Right hindlimb (tissue), 1 donor: Measurements from ENCODE around the gene MAGI2.

Source experiments
- DNase-seq: peaks from one replicate; pipeline ENCODE4 v3.0.0-alpha.2; 2018

Gene MAGI2

DNA sequence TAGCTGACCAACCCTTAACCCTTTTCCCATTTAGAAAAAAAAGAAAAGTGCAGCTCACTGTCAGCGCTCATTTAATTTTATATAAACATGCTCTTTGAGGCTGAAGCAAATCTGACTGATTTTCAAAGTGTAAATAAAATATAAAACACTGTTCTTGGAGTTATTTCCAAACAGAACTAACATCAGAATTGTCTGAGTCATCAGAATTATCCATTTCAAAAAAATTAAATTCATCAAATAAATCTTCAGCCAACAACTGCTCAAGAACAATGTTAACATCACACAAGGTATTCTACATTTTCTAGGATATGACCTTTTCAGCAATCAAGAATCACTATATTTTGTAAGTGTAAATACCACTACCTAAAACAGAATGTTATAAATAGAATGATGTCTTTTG is 93.6 kb downstream of the MAGI2 start:
- no peak for DNase-seq

DNA sequence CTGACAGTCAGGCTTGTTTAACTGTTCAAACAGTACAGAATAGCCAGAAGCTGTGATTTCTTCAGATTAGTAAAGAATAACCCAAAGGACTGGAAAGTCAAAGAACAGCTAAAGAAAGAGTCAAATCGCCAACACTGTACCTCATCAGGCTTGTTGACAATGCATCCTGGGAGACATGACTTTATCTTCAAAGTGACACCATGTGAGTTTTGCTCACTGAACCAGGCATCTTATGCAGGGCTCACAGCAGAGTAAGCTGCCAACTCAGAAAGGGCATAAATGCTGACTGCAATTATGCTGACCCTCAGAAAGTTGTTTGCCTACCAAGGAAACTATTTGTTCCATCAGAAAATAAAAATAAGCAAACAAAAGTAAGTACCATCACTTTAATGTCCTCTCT is 96.4 kb downstream of the MAGI2 start:
- no peak for DNase-seq

DNA sequence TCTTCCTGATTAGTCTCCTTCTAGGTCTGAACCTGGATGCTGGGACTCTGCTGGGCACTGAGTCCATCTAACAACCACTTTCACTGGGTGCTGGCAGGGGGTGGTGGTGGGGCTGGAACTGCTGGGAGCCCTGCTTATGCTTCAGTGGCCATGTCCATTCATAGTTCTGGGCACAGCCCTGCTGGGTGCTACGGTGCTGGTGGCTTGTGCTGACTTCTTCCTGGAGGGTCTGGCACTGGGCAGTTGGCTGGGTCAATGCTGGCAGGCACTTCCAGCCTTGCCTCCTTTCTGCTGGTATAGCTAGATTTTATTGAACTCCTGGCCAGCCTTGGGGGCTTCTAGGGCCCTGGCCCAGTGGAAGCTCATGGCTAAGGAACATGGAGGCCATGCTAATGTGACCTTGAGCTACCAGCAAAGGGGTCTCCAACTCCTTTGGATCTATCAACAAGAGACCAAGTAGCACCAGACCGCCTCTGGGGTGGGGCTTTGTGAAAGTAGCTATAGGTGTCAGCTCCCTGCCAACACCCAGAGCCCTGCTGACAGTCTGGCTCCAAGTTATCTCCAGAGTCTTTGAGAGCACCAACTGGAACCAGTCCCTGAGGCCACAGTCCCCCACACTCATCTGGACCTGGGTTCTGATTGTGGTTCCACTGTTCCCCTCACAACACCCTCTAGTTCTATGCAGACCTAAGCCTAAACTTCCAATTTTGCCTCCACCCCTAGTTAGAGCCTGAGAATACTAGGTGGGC is 99.6 kb downstream of the MAGI2 start:
- no peak for DNase-seq

DNA sequence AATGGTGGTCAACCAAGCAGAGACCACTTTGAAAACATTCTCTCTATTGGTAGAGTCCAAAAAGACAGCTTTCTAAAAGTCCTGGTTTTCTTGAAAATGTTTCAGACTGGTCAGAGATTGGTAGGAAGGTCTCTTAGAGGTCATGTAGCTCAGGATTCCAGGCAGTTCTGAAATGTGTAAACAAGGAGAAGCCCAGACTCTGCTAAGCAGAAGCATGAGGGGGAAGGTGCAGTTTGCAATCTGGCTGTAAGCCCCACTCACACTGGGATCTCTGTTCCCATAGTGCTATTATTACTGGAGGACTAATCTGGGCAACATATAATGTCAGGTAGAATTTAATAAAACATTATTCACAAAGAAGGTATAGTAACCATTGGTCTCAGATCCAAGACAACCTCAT is 101.1 kb downstream of the MAGI2 start:
- DNase-seq = no peak

DNA sequence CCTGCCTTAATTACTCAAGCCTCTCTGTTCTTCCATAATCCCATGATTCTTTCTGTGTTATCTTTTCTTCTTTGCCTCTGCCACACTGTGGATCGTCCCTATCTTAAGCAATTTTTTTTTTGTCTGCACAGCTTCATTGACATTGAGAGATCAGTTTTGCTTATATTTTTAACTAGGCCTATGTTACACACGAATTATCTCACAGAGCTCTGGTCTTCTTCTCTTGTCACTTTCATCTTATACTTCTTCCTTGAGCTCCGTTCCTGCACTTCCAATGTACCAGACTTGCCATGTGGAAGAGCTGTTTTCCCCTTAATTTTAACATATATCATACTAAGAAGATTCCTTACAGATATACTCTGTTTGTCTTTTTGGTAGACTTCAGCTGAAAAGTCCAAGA is 106.1 kb downstream of the MAGI2 start:
- DNase-seq = no peak

DNA sequence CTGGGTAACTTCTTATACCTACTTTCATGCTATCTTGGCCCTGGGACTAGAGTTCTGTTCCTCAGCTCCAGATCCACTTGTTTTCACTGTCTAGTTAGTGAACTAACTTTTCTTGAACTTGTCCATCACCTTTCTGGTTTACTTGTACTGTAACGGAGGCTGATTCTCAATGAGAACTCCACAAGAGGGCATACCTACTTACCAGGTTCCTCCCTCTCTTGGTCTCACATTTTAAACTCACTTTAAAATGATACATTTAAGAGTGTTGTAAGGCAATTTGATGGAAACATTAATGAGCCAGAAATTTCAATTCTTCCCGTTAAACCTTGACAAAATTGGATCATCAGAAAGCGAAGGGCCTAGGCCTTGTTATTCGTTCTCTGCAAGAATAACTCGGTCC is 111.6 kb downstream of the MAGI2 start:
- no peak for DNase-seq

DNA sequence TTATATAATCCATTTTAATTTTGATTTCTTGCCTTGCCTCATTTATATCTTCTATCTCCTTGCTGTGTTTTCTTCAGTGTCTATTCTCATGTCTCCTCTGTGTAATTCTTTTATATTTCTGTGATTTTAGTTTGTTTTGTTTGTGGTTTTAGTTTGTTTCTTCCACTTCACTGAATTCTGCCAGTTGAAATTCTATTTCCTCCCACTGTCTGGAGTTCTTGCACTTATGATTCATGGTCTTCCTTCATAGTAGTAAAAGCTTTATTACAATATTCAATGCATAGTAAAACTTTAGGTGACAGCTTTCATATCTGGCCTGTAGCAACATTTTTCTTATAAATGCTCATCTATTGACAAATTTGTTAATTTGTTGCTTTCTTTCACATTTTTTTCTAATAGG is 113.3 kb downstream of the MAGI2 start:
- no peak for DNase-seq

DNA sequence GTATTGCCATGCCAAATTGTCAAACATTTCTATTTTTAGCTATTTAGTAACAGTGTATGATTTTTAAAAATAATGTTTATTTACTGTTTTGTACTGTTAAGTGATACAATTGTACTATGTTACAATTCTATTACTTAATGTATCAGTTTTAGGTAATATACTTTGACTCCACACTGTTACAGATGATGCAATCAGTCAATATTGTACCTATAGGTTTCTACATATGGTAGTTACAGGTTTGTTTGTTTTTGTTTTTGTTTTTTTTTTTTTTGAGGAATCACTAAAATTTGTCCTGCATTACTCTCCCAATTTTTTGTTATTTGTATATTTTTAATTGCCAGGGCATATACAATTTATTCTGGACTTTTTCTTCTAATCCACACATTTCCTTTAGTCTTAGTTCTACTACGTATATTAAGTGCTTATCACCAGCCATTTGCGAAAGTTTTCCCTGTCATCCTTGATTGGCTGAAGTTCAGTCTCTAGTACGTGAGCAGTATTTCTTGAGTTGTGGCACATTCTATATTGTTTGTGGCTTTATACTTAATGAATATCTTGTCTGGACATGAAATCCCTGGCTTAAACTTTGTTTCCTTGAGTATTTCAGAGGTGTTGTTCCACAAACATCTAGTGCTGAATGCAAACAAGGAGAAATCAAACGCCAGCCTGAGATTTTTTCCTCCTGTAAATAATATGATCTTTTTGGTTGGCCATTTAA is 114.1 kb downstream of the MAGI2 start:
- DNase-seq = no peak

DNA sequence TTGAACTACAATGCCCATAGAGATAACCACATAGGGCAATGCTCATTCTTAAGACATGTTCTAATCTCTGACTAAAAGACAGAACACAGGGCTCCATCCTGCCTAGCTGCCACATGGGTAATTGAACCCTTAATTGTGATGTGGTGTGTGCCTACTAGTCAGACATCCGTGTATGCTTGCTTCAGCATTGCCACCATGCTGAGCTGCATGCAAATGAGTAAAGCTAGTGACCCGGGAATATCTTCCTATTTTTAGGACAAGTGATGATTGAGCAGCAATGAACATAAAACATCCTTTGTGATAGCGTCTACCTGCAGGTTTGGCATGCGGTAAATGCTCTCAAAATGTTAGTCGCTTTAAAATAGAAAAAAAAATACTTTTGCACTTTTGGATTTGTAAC is 115.8 kb downstream of the MAGI2 start:
- DNase-seq = no peak

DNA sequence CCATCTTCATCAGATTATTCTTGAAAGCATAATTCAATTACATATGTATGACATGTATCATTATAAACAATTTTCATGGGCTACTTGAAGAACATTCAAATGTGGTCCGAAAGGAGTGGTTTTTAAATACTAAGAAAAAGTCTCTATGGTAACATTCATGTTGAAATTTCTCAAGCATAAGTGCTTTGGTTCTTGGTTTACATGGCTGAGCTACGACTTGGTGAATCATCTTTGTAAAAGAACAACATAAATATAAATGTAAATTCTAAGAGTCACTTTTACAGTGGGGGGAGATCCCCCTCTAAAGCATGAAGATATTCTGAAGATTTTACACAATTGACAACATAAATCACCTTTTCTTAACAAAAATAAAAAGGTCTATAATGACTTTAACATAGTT is 118.6 kb downstream of the MAGI2 start:
- DNase-seq = no peak

DNA sequence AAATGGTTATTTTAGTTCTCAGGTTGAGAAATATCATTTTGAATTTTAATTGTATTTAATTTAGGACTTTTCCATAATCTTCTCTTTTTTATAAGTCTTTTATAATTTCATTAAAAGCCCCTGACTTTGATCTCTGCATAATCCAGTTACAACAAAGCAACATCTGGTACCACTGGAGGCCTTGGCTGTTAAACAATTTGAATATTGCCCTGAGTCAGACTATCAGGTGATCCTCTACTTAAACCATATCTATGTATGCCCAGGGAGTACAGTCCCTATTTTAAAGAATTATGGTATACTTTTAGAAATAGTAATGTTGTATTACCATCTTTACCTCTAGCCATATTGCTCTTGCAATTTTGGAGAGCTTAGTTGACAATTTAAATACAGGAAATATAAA is 119.1 kb downstream of the MAGI2 start:
- DNase-seq = no peak

DNA sequence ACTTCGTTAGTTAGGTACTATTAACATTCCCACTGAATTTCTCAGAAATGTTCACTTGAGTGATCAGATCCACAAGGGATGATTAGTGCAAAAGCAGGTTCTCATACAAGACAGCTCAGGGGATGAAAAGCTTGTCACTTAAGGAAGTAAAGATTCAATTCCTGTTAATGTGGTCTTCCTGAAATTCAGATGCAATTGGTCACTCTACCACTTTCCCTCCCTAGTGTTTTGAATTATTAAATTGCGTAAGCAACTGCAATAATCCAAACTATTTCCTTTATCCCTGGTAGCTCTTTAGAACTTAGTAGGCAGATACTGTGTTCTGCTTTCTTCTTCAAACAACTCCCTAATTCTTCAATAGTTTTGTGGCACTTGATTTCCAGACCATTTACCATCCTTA is 121.4 kb downstream of the MAGI2 start:
- DNase-seq = no peak

DNA sequence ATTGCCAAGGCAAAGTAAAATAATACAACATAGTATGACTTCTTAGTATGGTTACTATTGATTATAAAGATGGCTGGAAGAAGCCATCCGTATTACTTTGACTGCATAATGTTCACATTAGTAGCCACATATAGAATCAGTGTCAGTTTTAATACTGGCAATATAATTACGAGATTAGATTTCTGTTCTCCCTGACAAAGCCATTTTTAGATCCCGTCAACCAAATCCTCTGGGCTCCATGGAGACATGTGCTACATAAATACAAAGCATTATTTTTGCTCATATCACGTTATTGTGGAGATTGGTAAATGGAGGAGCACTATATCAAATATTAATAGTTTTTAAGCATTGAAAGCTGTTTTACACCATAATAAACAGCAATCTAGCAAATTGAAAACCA is 124.0 kb downstream of the MAGI2 start:
- DNase-seq = no peak

DNA sequence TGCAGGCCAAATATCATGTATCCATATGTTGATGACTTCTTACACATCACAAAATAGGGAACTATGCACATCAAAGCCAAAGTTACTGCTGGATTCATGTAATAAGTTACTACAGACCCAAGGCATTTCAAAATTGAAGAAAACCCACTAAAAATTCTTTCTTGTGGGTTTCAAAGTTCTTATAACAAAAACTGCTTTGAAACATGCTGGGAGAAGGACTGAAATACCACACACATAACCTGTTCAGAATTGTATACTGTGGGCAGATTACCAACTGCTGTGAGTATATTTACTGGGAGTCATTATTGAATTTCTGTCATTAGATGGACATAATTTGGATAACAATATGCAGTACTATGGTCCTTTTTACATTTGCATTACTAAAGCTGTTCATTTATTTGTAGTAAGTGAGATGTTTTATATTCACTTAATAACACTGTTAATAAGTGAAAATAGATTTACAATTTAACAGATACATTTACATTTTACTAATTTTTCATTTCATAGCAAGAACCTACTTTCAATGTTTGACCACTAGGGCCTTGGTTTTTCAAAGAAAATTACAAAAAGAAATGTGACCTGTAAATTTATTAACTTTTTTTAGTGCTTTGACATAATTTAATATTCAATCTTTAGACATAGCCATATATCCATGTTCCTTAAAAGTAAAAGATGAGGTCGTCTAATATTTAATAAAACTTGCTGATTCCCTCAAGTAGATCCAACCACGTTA is 132.6 kb downstream of the MAGI2 start:
- DNase-seq = no peak

DNA sequence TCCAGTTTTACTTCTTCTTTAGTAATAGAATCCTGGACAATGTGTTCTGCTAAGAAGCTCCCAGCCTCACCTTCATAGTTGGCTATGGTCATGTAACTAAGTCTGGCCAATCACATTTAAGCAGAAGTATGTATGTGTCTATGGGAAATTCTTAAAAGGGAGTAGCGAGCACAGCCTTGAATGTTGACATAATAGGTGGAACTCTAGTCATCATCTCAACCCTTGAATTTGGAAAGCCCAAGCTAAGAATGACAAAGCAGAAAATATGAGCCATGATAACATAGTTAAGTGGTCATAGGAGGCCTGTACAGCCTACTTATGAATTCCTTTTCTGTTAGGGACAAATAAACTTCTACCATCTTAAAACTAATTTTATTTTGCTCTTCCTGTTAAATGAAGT is 134.1 kb downstream of the MAGI2 start:
- no peak for DNase-seq

DNA sequence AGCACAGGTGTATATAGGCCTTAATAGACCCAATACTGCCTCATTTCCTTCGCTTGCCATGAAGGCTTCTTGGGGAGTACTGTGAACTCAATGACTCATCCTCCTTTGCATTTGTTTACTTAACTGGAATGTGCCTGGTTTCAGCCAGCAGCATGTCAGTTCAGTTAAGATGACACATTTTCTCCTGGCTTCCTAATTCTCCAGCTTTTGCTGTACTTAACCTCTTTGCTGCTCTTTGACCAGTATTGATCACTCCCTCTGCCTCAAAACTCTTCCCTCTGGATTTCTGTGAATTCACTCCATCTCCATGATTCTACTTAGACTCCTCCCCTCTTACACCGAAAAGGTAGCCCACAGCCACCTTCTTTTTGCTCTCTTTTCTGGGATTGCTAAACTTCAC is 135.7 kb downstream of the MAGI2 start:
- DNase-seq = no peak

DNA sequence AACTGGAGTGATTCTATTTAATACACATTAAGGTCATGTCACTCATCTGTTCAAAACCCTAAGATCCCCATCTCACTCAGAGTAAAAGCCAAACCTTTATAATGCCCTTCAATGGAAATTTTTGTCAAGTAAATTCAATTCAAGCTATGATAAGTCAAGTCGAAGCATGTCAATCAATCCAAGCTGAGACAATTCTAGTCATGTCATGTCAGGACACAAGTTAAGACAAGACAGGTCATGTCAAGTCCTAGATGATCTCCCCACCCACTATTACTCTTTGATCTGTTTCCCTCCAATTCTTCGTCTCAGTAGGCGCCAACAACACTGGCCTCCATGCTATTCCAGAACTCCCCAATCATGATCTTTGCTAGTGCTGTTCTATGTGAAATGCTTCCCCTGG is 141.4 kb downstream of the MAGI2 start:
- DNase-seq = no peak

DNA sequence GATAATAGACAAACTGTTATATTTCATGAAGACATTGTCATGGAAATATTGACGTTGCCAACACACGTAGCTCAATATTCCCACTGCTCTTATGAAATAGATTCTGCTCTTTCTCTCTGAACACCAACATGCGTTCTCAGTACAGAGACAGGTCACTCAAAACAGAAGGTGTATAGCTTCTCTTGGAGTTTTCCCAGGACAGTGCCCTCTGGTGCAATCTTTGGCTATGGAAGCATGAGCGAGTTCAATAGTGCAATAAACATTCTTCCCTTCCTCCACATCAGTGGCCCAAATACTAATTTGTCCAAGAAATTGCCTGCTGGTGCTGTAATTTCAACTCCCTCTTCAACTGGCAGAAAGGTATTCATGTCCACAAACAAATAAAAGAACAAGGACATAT is 145.3 kb downstream of the MAGI2 start:
- no peak for DNase-seq

DNA sequence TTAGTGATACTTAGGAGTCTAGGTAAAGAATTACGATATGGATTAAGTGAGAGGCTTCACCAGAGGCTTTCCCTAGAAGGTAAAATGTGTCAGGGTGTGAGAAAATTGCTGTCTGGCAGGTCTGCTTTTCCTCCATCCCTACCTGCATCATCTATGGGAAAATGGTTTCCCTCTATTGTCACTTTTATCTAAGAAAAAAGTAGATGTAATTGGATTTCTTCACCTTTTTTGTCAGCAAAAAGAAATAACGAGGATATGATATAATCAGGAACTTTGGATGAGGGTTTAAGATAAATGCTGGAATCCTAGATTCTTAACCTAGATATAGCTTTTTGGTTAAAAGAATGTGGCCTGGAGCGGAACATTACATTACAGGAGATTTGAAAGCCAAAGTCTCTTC is 146.1 kb downstream of the MAGI2 start:
- DNase-seq = no peak

DNA sequence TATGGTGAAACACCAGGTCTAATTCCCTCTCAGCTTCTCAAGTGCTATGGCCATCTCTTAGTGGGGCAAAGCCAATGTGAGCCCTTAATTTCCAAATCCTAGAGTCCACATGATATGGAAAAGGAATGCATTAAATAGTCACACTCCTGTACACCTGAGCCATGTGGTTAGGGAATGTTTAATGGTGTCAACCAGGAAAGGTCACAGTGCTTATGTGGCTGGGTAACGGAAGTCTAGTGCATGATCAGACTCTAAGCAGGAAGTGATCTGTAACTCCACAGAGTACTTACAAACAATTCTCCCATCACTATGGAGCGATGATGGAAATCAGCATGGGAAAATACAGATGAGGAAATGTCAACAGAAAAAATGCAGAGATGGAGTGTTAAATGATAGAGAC is 148.8 kb downstream of the MAGI2 start:
- no peak for DNase-seq

DNA sequence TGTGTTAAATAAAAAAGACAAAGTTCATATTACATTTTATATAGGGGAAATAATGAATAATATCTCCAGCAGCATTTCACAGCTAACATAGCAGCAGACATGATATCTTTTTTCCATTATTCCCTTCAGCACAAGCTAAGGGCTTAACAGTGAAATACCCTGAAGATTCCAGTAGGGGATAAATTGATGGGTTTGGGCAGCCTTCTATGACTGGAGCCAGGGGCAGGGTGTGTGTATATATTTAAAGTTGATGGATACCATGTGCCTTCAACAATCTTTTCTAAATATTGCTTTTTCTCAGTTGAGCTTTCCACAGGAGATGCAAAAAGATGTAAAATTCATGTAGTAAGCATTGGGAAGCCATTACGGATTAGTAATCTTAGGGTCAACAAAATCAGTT is 151.2 kb downstream of the MAGI2 start:
- no peak for DNase-seq

DNA sequence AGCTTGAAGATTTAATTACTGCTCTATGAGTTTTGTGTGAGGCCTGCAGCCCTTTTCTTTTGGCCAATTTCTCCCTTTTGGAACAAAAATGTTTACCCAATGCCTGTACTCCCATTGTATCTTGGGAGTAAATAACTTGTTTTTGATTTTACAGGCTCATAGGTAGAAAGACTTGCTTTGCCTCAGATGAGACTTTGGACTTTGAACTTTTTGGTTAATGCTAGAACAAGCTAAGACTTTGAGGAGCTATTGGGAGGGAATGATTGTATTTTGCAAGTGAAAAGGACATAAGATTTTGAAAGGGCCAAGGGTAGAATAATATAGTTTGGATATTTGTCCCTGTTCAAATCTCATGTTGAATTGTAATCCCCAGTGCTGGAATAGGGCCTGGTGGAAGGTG is 152.0 kb downstream of the MAGI2 start:
- DNase-seq = no peak

DNA sequence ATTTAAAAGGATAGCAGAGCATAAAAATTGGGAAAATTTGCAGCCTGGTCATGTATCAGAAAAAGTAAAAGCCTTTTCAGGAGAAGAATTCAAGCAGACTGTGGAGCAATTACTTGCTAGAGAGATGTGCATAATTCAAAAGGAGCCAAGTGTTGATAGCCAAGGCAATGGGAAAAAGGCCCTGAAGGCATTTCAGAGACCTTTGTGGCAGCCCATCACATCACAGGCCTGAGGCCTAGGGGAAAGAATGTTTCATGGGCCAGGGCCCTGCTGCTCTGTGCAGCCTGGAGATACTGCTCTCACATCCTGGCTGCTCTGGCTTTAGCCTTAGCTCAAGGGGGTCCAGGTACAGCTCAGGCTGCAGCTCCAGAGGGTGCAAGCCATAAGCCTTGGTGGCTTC is 152.9 kb downstream of the MAGI2 start:
- DNase-seq = no peak

DNA sequence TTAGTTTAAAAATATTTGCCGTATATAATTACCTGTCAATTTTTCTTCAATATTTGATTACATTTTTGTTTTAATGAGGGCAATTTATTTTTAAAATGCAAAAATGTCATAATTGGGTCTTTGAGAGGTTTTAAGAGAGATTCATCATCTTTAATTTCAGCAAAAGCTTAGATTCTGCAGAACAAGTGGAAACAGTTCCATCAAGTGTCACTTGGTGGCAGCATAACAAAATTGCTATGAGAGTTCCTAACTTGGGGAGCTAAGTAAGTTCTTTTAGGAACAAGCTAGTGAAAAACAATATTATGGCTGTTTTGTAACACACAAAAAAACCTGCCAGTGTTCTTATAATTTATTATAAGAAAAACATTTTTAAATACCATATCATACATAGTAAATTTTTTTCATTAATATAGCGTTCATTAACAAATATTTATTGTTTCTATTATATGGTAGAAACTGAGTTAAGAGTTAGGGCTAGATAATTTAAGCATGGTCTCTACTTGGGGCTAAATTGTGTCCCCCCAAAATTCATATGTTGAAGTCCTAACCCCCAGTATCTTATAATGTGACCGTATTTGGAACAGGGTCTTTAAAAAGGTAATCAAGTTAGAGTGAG is 155.2 kb downstream of the MAGI2 start:
- no peak for DNase-seq
